Activated T-helper 9 cell treated with anti-CD3 and anti-CD28 coated beads, Interleukin-2, amount 50 U/mL, for 16 hours (primary cell): ENCODE results near the gene RBM8A.

Experiments used
- DNase-seq: peaks from one replicate; pipeline ENCODE4 v3.0.0-alpha.2; 2020; ENCODE audit warnings: low read depth

Gene RBM8A

GRCh38 chr1:145877923-145878486, 49.3 kb downstream of the RBM8A start:
- no peak for DNase-seq

- no peak for DNase-seq
Observed at GRCh38 chr1:145874646-145875045, 52.6 kb downstream of the RBM8A start.

- DNase-seq = no peak
Observed at GRCh38 chr1:145871994-145872924, 55.0 kb downstream of the RBM8A start.
